COLO668 (cell line): ENCODE measurements around the gene FBXO28.
A peak's percentile ranks its signal among the peaks of the same experiment; 100 is the strongest.
"Not testable (repeated sequence)": the region's sequence is repeated elsewhere in the genome, so short reads cannot be mapped to it uniquely, and the experiment has no call there.

ENCODE experiments used
- DNase-seq: peaks from one replicate; lab custom pipeline; 2025; ENCODE audit not compliant: unreplicated experiment; lab: John Stamatoyannopoulos, UW

The FBXO28 gene

DNA sequence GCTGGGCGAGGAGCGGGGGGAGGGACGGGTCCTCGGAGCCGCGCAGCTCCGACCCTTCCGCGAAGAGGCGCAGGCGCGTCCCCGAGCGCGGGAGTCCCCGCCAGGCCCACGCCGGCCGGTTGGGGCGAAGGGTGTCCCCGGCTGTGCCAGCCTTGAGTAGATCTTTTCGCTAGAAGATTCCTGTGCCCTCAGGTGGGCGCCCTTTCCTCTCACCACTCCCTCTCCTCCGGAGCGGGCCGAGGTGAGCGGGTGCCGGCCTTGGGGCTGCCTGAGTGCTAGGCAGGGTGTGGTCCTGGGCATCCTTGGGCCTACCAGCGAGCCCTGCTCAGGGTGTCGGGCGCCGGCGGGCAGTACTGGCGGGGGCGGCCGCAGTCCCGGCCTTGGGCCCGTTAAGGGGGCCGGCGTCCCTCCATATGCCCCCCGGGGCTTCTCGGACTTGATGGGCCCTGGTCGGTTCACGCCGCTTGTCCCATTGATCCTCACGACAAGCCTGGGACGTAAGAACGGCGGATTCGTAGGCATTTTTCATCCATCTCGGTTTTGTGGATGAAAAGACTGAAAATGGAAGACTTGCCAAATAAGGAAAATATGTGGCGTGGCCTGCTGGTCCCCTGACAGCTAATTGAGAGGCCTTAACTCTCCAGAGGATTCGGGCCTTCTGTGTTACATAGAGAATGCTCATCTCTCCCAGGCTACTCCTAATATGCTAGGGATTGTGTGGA is 69.8 kb downstream of the FBXO28 start:
- DNase-seq = peak; percentile 85

DNA sequence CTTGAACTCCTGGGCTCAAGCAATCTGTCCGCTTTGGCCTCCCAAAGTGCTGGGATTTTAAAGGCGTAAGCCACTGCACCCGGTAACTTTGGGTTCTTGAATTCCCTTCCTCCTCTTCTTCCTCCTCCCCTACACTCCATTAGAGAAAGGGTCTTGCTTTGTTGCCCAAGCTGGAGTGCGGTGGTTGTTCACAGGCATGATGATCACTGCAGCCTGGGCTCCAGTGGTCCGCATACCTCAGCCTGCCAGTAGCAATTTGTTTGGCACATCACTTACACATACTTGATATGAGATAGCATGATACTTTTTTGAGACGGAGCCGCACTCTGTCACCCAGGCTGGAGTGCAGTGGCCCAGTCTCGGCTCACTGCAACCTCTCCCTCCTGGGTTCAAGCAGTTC is 71.3 kb downstream of the FBXO28 start:
- no peak for DNase-seq

DNA sequence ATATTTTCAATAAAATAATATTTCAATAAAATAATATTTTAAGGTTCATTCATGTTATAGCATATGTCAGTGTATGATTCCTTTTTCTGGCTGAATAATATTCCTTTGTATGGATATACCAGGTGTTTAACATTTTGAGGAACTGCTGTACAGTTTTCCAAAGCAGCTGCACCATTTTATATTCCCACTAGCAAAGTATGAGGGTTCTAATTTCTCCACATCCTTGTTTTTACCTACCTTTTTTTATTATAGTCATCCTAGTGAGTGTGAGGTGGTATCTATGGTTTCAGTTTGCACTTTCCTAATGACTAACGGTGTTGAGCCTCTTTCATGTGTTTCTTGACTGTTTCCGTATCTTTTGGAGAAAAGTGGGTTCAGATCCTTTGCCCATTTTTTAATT is 74.4 kb downstream of the FBXO28 start:
- no peak for DNase-seq

DNA sequence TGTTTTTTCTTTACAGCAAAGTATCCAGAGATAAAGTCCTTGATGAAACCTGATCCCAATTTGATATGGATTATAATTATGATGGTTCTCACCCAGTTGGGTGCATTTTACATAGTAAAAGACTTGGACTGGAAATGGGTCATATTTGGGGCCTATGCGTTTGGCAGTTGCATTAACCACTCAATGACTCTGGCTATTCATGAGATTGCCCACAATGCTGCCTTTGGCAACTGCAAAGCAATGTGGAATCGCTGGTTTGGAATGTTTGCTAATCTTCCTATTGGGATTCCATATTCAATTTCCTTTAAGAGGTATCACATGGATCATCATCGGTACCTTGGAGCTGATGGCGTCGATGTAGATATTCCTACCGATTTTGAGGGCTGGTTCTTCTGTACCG is 75.7 kb downstream of the FBXO28 start:
- no peak for DNase-seq

DNA sequence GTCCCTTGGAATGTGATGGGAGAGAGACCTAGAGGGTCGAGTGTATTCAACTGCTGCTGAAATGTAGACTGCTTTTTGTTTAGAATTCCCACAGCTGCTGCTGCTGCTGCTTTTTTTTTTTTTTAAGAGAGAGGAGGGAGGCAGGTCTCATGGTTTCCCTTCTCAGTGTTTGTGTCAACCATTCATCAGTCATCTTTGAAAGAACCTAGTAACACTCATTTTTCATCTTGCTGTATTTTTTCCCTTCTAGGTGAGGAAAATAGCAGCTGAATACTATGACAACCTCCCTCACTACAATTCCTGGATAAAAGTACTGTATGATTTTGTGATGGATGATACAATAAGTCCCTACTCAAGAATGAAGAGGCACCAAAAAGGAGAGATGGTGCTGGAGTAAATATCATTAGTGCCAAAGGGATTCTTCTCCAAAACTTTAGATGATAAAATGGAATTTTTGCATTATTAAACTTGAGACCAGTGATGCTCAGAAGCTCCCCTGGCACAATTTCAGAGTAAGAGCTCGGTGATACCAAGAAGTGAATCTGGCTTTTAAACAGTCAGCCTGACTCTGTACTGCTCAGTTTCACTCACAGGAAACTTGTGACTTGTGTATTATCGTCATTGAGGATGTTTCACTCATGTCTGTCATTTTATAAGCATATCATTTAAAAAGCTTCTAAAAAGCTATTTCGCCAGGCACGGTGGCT is 78.3 kb downstream of the FBXO28 start:
- no peak for DNase-seq

DNA sequence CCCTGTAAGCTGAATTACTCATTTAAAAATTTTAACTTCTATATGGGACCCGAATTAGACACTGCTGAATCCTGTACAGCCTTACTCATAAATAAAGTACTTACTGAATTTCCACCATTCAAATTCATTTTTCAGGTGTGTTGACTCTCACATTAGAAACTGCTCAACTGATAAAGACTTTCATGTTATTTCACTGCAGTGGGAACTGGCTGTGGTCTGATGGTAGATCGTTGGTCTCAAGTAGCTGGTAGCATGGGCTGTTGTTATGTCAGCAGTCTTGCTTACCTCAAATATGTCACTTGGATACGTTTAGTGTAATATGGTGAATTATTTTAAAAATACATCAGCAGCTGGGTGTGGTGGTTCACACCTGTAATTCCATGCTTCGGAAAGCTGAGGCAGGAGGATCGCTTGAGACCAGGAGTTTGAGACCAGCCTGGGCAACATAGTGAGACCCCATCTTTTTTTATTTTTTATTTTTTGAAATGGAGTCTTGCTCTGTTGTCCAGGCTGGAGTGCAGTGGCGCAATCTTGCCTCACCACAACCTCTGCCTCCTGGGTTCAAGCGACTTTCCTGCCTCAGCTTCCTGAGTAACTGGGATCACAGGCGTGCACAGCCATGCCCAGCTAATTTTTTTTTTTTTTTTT is 79.5 kb downstream of the FBXO28 start:
- no peak for DNase-seq

DNA sequence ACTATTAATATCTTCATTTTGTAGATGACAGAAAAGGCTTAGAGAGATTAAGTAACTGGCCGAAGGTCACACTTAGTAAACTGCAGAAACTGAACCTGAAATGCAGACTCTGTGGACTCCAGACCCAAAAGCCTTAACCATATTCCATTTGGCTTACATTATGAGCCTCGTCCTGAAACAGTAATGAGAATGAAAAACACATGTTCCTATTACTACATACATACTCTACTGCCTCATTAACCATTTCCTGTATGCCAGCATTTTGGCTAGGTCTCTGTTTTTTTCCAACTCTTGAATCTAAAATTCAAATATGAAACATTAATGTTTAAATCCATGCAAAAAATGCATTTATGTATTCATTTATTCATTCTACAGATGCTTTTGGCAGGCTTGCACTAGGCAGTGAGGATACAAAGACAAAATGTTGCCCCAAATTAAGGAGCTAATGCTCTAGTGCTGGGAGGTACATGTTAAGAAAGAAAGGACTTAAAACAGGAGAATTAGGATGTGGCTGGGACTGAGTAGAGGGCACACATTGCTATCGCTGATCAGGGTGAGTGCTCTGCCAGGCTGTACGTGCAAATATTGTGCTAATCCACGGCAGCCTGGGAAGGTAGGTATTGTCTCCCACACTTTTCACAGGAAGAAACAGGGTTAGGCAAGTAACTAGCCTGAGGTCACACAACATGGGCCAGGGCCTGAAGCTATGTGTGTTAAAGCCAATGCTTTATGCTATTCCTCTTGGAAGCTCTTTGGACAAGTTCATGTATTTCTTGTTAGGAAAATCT is 83.1 kb downstream of the FBXO28 start:
- DNase-seq = no peak

DNA sequence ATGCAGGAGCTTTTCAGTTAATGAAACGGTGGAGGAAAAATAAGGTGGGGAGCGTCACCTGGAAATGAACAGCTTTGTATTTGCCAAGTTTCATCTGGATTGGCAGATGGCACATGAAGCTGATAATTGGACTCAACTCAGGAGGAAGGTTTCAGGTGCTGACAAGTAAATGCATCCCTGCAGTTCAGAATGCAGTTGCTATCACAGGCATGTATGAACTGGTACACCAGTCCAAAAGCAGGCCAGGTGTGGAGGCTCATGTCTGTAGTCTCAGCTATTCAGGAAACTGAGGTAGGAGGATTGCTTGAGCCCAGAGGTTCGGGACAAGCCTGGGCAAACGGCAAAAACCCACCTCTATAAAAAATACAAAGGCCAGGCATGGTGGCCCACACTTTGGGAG is 84.7 kb downstream of the FBXO28 start:
- no peak for DNase-seq

DNA sequence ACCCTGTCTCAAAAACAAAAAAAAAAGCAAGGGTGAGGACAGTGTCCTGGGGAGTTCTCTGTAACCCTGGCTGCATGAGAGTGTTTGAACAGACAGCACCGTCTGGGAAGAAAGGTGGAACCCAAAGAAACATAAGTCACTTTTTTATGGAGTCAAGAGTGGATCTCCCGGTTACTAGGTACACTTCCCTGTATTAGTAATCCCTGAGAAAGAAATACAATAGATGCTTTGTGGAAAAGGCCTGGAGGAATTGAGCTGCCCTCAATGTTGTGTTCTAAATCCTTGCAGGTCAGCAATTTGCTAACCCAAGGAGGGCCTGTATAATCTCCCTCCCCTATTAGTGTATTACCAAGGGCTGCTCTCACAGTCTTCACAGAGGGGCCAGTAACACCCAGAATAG is 85.8 kb downstream of the FBXO28 start:
- DNase-seq = no peak

DNA sequence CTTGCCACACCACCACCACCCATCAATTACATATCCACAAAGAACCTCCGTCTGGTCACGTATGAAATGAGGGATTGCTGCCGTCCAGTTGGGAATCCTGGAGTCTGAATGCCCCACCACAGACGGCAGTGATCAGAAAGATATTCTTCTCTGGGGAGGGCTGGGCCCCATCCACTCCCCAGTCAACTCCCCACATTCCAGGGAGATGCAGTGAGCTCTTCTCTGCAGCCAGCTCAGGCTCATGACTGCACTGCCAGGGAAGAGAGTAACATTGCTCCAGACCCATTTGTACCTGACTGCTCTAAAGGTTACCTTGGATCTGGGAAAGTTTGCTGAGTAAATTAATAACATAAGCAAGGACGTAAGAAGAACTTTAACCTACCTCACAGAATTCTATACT is 87.5 kb downstream of the FBXO28 start:
- no peak for DNase-seq

DNA sequence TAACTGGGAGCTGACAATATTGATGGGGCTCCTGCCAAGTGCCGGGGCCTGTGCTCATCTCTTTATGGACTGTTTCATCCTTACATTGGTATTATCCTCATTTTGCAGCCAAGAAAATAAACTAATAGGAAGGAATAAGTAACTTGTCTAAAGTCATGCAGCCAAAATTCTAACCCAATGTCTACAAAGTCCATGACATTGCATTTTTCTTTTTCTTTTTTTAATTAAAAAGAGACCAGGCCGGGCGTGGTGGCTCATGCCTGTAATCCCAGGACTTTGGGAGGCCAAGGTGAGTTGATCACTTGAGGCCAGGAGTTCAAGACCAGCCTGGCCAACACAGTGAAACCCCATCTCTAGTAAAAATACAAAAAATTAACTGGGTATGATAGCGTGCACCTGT is 87.9 kb downstream of the FBXO28 start:
- no peak for DNase-seq

DNA sequence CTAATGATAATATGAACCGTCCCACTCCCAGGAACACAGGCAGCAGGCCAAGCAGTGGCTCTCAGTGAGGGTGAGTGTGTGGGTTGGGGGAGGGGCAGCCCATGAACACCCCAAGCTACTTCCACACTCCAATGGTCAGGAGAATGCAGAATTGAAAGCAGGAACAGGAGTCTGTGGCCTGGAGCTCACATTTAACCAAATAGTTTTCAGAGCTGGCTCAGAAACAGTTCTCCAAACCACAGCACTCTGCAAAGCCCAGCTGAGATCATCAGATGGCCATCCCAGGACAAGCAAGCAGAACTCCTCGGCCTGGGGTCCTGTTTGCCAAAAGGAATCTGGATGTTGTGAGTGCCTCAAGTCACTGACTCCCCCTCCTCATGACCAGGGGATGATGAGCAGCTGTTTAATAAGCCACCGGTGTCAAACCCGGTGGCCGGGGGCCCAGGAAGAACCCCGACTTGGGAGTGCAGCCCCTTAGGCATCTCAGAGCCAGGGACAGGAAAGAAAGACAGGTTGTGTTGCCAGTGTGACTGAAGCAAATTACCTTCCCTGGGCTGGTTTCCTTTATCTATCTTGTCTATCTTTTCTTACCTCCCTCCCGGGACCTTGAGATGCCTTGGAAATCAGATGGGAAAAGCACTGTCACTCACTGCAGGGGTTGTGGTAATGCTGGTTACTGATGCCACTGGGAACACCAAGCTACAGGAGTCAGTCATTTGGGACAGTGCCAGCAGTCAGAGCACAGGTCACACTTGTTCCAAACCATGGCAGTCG is 89.5 kb downstream of the FBXO28 start:
- DNase-seq = no peak

DNA sequence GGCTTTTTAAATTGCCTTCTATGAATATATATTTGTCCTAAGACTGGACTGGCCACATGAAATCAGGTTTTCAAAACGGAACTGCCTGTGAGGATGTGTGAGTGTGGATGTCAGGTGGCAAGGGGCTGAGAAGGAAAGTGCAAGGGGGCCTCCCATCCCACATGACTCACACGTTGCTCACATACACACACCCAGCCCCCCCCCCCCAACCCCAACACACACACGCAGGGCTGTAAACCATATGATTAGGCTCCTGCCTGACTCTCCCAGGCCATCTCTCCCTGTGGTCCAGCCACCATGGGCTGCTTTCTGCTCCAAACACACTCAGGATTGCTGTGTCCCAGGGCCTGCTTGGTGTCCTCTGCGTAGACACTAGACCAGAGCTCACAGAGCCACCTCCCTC is 91.5 kb downstream of the FBXO28 start:
- DNase-seq = no peak

DNA sequence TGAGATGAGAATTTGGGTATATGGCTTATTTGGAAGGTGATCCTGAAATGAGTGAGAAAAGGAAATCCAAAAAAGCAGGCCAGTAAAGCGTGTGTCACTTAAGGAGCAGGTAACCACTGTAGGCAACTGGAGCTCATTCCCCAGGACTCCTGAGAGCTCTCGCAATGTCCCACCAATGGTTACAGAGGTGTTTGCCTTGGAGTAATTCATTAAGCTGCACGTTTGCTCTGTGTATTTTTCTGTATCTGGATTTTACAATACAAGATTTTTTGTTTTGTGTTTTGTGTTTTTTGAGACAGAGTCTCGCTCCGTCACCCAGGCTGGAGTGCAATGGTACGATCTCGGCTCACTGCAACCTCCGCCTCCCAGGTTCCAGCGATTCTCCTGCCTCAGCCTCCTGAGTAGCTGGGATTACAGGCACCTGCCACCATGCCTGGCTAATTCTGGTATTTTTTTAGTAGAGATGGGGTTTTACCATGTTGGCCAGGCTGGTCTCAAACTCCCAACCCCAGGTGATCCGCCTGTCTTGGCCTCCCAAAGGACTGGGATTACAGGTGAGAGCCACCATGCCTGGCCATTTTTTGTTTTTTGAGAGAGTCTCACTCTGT is 92.1 kb downstream of the FBXO28 start:
- not testable (repeated sequence) for DNase-seq

DNA sequence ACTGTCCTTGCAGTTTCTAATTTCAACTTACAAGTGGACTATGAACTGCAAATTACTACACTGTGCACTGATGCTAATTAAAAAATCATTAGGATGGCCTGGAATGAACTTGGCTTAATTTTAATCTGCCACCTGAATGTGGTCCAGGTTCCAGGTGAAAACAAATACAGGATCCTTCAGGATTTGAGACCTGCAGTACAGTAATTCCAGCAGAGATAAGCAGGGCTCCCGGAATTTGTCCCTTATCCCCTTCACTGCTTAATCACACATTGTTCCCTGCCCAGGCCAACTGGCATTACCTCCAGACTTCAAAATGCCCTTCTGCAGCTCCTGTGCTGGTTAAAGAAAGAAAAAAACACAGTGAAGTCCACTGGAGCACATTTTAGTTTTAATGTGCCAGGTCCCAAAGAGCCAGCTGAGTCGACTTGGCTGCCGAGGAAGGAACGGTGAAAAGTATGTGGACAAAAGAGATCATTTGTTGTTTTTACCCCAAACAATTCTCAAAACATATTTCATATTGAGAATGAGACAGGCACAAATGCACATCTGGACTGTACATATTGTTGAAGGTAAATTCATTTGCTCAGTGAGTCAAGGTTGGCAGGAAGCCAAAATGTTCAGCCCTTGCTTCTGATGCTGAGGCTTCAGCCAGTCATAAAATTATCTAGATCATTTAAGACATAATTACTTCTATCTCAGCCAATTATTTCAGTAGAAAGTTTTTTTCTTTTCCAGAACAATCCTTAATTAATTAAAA is 97.5 kb downstream of the FBXO28 start:
- DNase-seq = peak; percentile 84
